KMS-11 (cell line): ENCODE data around the gene XPR1.
"Not testable (repeated sequence)": the region's sequence is repeated elsewhere in the genome, so short reads cannot be mapped to it uniquely, and the experiment has no call there.

Experiments used
- H2AFZ ChIP-seq: fragments of 200-600 bp; sonication (generic); 2 replicates; pipeline ENCODE4 v1.6.1; 2016; ENCODE audit warnings: antibody characterized with exemption, mixed run types, low read depth
- H3K27ac ChIP-seq: fragments of 200-600 bp; sonication (generic); 2 replicates; pipeline ENCODE4 v1.6.1; 2016; ENCODE audit warnings: mild to moderate bottlenecking, mixed run types
- H3K27me3 ChIP-seq: fragments of 200-600 bp; sonication (generic); 2 replicates; pipeline ENCODE4 v1.6.1; 2017; ENCODE audit warnings: mild to moderate bottlenecking, low read depth, mixed run types, moderate library complexity; ENCODE audit not compliant: insufficient read depth
- H3K36me3 ChIP-seq: fragments of 200-600 bp; sonication (generic); 2 replicates; pipeline ENCODE4 v1.6.1; 2017; ENCODE audit warnings: mild to moderate bottlenecking, mixed run types; ENCODE audit not compliant: insufficient read depth
- H3K4me1 ChIP-seq: fragments of 200-600 bp; sonication (generic); 2 replicates; pipeline ENCODE4 v1.6.1; 2016; ENCODE audit warnings: mild to moderate bottlenecking, low read depth, mixed run types; ENCODE audit not compliant: poor library complexity, severe bottlenecking
- H3K4me2 ChIP-seq: fragments of 200-600 bp; sonication (generic); 2 replicates; pipeline ENCODE4 v1.7.0; 2016; ENCODE audit warnings: mild to moderate bottlenecking, mixed run types
- H3K4me3 ChIP-seq: fragments of 200-600 bp; sonication (generic); IDR thresholded peaks from 2 replicates; pipeline ENCODE4 v1.6.1; 2017; ENCODE audit warnings: low read depth, low read length, mixed read lengths; ENCODE audit not compliant: insufficient read depth
- H3K79me2 ChIP-seq: fragments of 200-600 bp; sonication (generic); 2 replicates; pipeline ENCODE4 v1.6.1; 2016; ENCODE audit warnings: low read depth, mixed run types; ENCODE audit not compliant: insufficient read depth
- H3K9ac ChIP-seq: fragments of 200-600 bp; sonication (generic); 2 replicates; pipeline ENCODE4 v1.6.1; 2016; ENCODE audit warnings: mild to moderate bottlenecking, mixed run types
- H4K20me1 ChIP-seq: fragments of 200-600 bp; sonication (generic); 2 replicates; pipeline ENCODE4 v1.6.1; 2016; ENCODE audit warnings: mild to moderate bottlenecking, mixed run types; ENCODE audit not compliant: insufficient read depth
- CTCF ChIP-seq: fragments of 200-600 bp; sonication (generic); conservative IDR thresholded peaks from 2 replicates; pipeline ENCODE4 v1.6.1; 2017; ENCODE audit warnings: low read depth, mild to moderate bottlenecking, antibody characterized with exemption, low read length, moderate library complexity, mixed read lengths

XPR1 gene

GRCh38 chr1:180644526-180645192 is 12.8 kb downstream of the XPR1 start:
- H3K4me1 ChIP-seq, result peaks cover 5% of the 10 kb centered on the region
- no peaks in the 10 kb centered on the region for H3K36me3 ChIP-seq
- H3K4me3 ChIP-seq, result no peak overlapping the region
- H3K4me2 ChIP-seq, result no peak overlapping the region
- H3K9ac ChIP-seq, result no peak overlapping the region
- H3K27ac ChIP-seq, result no peak overlapping the region
- H3K27me3 ChIP-seq, result no peaks in the 10 kb centered on the region
- H2AFZ ChIP-seq, result no peak overlapping the region
- no peak for TF ChIP-seq CTCF
- 0 out of 2 replicates have a peak, but pooled peaks cover 12% of the 10 kb centered on the region for H3K79me2 ChIP-seq
- no peaks in the 10 kb centered on the region for H4K20me1 ChIP-seq

DNA sequence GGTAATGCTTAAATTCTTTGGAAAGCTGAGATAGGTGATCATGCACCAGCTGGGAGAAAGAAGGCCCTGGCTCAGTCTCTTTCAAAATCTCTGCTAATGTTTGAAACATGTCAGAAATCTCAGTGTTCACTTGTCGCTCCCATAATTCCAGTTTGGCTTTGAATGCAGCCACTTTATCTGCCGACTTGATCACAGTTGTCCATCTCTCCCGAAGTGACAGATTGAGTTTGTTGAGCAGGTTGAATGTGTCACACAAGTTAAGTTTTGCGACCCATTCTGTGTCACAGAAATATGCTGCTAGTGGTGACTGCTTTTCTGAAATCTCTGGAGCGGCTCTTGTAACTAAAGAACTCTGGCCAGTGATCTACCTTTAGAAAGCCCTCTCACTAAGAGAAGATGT is 13.4 kb downstream of the XPR1 start:
- peaks cover 14% of the 10 kb centered on the region; the same call in 1 of the 2 replicates for H3K79me2 ChIP-seq
- not testable (repeated sequence) for H3K27me3 ChIP-seq, H3K9ac ChIP-seq, H3K4me2 ChIP-seq, H3K4me1 ChIP-seq, H4K20me1 ChIP-seq, H3K36me3 ChIP-seq, H3K4me3 ChIP-seq, H2AFZ ChIP-seq
- H3K27ac ChIP-seq, result peak overlapping the region; percentile 23; the same call in 1 of the 2 replicates

DNA sequence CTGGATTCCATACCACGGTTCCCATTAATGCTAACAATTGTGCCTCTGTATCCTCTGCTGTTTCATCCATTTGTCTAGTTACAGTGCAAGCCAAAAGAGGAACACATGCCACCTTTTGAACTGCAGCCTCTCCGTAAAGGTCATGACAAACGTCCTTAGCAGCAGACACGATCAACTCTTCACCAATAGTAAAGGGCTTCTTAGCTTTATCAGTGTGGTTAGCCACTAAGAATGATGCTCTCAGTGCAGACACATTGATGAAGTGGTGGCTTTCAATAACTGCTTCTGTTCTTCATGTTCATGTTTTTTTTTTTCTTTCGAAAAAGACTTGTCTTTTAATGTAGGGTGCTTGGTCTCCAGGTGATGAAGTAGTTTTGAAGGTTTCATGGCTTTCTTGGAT is 14.3 kb downstream of the XPR1 start:
- H3K4me1 ChIP-seq, result peaks cover 5% of the 10 kb centered on the region
- no peak for TF ChIP-seq CTCF
- H2AFZ ChIP-seq, result no peak overlapping the region
- H3K36me3 ChIP-seq, result no peaks in the 10 kb centered on the region
- no peaks in the 10 kb centered on the region for H4K20me1 ChIP-seq
- peak overlapping the region; percentile 23; the same call in 1 of the 2 replicates for H3K27ac ChIP-seq
- H3K4me2 ChIP-seq, result 0 out of 2 replicates have a peak overlapping the region, but pooled peaks have one; percentile 6
- H3K79me2 ChIP-seq, result peaks cover 16% of the 10 kb centered on the region; the same call in 1 of the 2 replicates
- no peak overlapping the region for H3K9ac ChIP-seq
- H3K4me3 ChIP-seq, result no peak overlapping the region
- H3K27me3 ChIP-seq, result no peaks in the 10 kb centered on the region

DNA sequence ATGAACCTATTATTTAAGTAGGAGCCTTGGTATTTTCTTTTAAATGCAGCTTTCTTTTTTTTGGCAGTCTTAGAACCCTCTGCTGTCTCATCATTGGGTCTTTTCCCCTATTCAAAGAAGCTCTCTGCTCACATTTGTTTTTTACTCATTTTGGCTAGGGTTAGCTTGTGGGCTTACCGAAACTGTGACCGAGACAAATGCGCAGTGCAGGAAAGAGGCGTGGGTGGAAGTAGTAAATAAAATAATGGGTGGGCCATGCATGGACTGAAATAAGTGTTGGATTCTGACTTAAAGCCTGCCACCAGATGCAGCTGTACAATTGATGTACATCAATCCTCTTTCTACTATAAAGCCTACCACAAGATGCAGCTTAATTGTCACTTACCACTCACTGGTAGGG is 14.7 kb downstream of the XPR1 start:
- peaks cover 5% of the 10 kb centered on the region for H3K4me1 ChIP-seq
- no peak overlapping the region for H3K4me3 ChIP-seq
- no peak for TF ChIP-seq CTCF
- H3K4me2 ChIP-seq, result no peak overlapping the region; the same call in 1 of the 2 replicates
- H3K79me2 ChIP-seq, result peaks cover 16% of the 10 kb centered on the region; the same call in 1 of the 2 replicates
- H3K9ac ChIP-seq, result no peak overlapping the region
- no peaks in the 10 kb centered on the region for H4K20me1 ChIP-seq
- H2AFZ ChIP-seq, result no peak overlapping the region
- no peaks in the 10 kb centered on the region for H3K36me3 ChIP-seq
- no peaks in the 10 kb centered on the region for H3K27me3 ChIP-seq
- H3K27ac ChIP-seq, result peak overlapping the region; percentile 23; the same call in 1 of the 2 replicates

DNA sequence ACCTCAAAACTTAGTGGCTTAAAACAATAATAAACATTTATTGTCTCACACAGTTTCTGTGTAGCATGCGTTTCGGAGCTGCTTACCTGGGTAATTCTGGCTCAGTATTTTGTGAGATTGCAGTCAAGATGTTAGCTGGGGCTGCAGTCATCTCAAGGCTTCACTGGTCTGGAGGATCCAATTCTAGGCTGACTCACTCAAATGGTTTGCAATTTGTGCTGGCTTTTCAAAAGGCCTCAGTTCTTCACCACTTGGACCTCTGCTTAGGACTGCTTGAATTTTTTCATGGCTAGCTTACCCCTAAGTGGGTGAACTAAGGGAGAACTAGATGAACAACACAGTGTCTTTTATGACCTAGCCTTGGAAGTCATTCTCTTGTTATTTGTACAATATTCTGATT is 21.0 kb downstream of the XPR1 start:
- Histone ChIP-seq H3K4me2 (no peak overlapping the region), H3K9ac (no peak overlapping the region), H3K27me3 (no peaks in the 10 kb centered on the region), H3K4me3 (no peak overlapping the region), H3K27ac (no peak overlapping the region), H3K79me2 (peaks cover 15% of the 10 kb centered on the region; the same call in 1 of the 2 replicates), H3K36me3 (no peaks in the 10 kb centered on the region), H4K20me1 (no peaks in the 10 kb centered on the region), H2AFZ (no peak overlapping the region), H3K4me1 (no peaks in the 10 kb centered on the region)
- no peak for TF ChIP-seq CTCF
